OCI-LY1 (cell line): ENCODE measurements around the gene IFI16.

Experiments used
- EZH2 ChIP-seq: fragments of 200-600 bp; sonication (generic), shearing (Covaris generic); IDR thresholded peaks from 2 replicates; pipeline ENCODE4 v1.8.0; 2017; ENCODE audit warnings: borderline replicate concordance, mixed run types, mild to moderate bottlenecking, antibody characterized with exemption, low read length, moderate library complexity, mixed read lengths
- TF ChIP-seq, protein P1 (sequence below): fragments of 200-600 bp; sonication (generic), shearing (Covaris generic); IDR thresholded peaks from 2 replicates; pipeline ENCODE4 v1.5.1; 2017; ENCODE audit warnings: mild to moderate bottlenecking, antibody characterized with exemption, low read length, moderate library complexity, mixed read lengths

DNA sequence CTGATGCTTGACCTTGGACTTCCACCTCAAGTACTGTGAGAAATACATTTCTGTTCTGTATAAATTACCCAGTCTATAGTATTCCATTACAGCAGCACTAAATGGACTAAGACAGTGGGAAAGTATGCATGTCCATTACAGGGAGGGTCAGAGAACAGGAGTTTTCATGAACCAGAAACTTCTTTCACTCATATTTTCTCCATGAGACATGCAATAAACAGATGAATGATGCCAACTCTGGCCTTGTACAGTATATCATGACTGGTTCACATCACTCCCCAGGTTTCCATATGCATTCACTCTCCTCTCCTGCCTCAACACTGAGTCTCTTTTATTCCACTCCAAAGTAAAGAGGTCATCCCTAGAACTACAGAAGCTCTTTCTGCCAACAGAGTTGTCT, 4.5 kb upstream of the IFI16 start:
- TF ChIP-seq, protein P1, sequence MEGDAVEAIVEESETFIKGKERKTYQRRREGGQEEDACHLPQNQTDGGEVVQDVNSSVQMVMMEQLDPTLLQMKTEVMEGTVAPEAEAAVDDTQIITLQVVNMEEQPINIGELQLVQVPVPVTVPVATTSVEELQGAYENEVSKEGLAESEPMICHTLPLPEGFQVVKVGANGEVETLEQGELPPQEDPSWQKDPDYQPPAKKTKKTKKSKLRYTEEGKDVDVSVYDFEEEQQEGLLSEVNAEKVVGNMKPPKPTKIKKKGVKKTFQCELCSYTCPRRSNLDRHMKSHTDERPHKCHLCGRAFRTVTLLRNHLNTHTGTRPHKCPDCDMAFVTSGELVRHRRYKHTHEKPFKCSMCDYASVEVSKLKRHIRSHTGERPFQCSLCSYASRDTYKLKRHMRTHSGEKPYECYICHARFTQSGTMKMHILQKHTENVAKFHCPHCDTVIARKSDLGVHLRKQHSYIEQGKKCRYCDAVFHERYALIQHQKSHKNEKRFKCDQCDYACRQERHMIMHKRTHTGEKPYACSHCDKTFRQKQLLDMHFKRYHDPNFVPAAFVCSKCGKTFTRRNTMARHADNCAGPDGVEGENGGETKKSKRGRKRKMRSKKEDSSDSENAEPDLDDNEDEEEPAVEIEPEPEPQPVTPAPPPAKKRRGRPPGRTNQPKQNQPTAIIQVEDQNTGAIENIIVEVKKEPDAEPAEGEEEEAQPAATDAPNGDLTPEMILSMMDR: no peak
- no peak for TF ChIP-seq EZH2
